Embryonic facial prominence (tissue), 1 donor: ENCODE data around the gene CGA.

Experiments used
- DNase-seq: peaks from one replicate; pipeline ENCODE4 v3.0.0-alpha.2; 2016; ENCODE audit errors: extremely low spot score

CGA gene

DNA sequence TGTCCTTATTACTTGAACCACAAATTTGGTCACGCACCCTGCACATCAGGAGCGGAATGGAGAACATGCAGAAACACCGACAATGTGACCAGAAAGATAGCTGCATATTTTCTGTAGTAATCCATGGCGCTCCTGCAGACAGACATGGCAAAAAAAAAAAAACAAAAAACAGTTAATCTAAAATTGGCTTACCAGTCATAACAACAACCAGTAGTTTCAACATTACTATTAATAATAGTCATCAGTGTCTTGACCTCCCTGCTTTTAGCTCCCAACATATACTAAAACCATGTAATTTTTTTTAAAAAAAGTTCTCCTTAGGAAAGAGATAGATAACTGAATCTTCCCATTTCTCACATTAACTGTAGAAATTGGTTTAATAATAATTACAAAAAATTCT is 6.8 kb downstream of the CGA start:
- DNase-seq, result no peak

DNA sequence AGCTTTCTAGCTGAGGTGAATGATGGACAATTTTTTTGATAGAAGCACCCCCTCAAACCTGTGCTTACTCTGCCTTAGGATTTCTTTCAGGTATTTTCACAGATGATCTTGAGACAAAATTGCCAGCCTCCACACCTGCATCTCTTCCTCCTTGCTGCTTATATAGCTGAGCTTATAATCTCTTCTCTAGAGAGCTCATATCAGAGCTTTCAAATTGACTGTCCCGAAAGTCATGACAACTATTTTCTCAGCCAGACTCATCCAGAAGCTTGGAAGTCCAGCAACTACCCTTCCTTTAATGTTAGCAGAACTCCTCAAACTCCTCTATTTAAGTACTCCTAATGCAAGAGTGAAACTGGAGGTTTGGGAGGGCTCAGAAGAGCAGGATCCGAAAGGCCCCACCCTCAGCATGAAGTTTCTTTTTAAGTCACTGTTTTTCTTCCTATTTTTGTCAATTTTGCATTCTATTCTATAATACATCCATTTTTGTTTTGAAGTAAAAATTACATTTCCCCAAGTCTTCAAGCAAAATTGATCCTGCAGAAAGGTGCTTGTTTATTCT is 12.7 kb downstream of the CGA start:
- no peak for DNase-seq

DNA sequence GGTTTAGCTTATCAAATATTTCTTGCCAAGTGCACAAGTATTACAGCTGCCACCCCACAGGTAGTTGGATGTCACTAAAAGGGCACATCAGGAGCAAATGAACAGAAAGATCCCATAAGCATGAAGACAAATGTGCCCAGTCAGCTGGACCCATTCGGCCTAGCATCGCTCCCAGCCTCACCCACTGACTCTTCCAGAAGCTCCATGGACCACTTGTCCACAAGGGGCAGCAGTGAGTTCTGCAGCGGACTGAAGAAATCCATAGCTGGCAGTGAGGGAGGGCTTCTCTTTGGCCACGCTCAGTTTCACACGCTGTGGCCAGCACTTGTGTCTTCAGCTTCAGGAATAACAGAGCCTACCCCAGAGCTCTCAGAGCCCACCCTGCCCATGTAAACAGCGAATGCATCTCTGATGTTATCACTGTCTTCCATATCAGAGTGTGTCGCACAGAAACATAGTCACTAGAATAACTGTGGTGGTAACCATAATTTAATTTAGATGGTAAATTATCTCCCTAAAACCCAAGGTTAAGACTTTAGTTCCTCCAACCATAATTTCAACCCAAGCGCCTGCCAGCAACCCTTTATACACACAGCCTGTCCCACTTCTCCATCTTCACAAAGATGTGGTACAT is 15.8 kb downstream of the CGA start:
- no peak for DNase-seq

DNA sequence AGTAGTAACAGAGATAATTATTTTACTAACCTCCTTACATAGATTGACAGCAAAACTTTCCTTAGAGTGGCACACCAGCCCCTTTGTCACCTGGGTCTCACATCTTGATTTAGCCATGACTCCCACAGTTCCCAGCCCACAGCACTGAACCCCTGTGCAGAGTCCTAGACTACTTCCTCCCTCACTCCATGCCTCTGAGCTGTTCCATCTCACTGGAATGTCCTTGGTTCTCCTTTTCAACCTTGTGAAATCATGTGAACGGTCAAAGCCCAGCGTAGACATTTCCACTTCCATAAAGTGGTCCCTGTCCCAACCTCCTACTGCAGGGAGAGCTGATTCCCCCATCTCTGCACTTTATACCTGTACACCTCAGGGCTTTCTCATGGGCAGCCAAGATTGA is 19.7 kb downstream of the CGA start:
- no peak for DNase-seq

DNA sequence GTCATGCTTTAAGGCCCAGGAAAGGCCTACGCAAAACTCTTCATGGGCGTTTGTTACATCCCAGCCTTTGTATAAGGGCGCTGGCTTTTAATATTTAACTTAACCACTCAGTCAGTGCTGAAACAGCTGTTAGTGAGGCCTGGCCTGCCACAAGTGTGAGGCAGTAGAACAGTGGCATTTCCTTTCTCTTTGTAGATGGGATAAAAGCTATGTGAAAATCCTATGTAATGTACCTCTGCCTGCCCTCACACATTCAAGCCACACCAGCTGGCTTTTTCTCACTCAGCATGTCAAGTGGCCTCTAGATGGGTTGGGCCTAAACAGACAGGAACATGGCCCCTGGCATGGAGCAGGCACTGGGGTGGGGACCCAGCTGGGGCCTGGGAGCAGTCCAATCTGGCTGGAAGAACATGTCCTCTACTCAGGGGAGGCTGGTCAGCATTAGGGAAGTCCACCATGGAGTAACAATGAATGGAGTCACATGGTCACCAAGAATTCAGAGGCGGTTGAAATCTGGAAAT is 20.7 kb downstream of the CGA start:
- DNase-seq, result no peak

DNA sequence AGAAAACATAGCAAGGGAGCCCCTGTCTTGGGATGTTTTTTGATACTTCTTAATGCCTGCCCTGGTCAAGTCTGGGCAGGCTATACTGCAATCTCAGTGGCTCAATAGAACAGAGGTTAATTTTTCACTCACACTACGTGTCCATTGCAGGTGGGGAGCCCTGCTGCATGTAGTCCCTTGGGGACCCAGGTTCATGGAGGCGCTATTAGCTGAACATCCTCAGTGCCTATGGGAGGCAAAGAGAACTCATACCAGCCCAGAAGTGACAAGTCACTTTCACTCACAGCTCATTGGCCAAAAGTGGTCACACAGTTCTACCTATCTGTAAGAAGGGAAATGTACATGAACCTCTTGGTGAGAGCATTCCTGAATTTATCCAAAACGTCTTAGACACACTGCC is 23.2 kb downstream of the CGA start:
- DNase-seq, result no peak

DNA sequence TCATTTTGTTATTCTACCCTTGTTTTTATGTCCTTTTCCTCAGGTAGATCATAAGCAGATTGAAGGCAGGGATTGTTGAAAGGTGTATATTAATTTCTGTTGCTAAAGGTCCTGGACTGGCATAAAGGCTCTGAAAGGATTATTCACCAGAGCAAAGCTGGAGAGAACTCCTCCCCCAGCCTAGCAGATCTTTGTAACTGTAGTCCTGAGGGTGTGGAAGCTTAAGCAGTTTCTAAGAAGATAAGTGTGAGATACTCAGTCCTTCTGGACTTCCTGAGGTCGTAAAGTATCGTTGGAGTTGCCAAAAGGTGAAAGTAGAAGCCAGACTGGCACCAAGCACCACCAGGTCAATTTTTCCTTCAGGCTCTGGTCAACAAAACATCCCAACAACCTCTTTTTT is 24.2 kb downstream of the CGA start:
- DNase-seq, result no peak

DNA sequence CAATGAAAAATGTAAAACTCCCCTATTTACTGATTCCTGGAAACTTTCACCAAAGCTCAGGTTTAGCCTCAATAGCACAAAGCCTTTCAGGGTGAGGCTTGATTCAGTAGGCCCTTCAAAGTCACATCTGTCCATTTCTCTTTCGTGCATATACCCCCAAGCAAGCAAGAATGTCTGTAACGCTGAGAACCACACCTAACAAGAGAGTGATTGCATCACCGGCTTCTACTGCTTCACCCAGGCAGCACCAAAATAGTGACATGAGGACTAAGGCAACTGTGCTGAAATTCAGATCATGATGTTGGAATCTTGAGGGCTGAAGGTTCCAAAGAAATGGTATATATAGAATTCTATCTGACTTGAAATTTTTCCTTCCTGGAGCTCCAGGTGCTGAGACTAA is 26.1 kb downstream of the CGA start:
- DNase-seq, result no peak

DNA sequence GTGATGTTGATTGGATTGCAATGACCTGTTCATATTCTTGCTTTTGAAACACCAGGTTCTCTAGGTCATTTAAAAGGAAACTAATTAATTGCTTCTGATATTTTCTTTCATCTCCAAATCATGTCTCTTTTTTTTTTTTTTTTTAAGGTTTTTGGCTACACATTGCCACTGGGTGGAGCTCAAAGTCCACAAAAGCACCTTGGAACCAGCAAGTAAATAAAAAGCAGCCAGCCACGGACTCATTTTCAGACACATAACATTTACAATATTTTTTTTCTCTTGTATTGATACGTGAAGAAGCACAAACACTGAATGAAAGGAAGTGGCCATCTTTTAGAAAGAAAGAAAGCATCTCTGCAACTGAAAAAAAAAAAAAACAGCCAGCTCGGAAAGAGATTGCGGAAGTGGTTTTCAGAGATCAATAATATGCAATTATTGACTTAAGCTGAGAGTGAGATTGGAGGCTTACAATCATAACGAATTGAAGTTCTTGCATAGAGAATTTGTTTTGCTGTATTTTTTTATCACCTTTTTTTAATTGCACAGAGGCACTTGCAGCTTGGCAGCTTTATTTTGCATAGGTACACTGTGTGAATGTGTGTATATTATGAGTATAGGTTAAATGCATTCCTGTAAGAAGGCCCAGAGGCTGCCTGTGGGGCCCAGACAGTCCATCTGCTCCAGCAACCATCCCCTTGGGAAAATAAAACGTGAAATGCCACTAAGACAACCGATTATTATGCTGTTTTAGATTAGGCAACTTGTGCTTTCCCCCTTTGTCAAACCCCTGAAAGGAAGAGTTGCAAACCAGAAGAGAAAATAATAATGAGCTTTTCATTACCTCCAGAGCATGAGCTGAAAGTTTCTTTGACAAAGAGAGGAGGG is 28.2 kb downstream of the CGA start:
- DNase-seq, result peak; percentile 26

DNA sequence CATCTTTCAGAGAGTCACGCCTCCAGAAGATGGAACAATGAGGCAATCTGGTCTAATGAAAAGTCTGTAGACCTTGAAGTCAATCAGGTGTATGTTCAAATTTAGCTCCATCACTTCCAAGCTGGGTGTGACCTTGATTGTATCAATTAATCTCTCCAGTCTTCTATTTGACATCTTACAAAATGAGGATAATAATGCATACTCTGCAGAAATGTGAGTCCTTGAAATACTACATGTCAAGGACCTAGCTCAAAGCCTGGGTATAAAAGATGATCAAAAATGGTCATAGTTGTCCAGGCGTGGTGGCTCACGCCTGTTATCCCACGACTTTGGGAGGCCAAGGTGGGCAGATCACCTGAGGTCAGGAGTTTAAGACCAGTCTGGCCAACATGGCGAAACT is 29.8 kb downstream of the CGA start:
- DNase-seq, result no peak

DNA sequence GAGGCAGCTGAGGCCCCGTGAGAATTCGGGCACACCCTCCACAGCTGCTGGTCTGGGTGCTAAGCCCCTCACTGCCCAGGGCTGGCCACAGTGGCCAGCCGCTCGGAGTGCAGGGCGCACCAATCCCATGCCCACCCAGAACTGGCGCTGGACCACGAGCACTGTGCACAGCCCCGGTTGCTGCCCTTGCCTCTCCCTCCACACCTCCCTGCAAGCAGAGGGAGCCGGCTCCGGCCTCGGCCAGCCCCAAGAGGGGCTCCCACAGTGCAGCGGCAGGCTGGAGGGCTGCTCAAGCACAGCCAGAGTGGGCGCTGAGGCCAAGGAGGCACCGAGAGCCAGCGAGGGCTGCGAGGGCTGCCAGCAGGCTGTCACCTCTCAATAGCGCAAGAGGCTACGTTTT is 35.0 kb downstream of the CGA start:
- DNase-seq, result no peak

DNA sequence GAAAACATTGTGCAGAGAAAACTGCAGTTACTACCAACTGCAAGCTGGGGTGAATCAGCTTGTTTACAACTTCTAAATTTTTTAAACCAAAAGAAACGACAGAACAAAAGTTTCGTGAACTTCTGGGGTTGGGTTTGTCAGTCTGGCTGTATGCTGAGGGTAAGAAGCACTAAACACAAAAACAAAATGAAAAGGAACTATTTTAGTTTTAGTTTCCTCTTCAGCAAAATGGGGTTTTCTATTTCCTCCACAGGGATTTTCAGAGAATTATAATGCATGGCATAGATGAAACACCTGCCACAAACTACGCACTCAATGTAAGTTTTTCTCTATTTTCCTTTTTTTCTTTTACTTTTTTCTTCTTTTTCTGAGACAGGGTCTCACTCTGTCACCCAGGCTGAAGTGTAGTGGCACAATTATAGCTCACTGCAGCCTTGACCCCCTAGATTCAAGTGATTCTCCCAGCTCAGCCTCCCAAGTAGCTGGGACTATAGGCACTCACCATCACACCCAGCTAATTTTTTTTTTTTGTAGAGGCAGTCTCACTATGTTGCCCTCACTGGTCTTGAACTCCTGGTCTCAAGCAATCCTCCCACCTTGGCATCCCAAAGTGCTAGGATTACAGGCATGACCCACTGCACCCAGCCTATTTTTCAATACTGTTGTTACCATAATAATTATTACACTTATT is 40.6 kb downstream of the CGA start:
- no peak for DNase-seq

DNA sequence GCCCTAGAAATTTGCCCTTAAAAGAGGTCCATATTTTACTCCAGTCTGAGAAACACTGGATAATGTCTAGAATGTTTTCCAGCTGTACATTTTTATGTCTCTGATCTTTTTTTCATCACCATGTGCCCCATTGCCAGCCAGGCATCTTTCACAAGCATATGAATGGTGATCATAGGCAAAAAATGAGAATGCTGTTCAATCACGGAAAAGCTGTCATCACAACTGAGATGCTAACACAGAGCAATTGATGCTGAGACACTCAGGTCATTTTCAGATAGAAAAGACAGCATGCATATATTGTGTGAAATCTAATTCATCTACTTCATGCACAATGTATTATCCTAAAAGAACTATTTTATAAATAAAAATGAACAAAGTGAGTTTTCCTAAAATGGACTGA is 41.6 kb downstream of the CGA start:
- DNase-seq, result no peak

DNA sequence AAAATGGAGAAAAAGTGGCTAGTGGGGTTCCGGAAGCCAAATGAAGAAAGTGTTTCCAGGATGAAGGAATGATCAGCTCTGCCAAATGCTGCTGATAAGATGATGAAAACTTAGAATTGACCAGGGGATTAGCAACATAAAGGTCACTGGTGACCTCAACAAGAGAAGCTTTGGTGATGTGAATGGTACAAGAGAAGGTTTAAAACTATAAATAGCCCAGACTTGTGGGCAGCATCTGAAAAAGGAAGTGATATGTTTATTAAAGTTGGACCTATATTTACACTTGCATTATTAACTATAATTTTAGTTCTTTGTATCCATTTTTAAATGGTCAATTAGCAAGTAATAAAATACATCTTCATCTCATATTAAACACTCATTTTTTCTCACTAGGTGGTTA is 45.1 kb downstream of the CGA start:
- DNase-seq, result no peak

DNA sequence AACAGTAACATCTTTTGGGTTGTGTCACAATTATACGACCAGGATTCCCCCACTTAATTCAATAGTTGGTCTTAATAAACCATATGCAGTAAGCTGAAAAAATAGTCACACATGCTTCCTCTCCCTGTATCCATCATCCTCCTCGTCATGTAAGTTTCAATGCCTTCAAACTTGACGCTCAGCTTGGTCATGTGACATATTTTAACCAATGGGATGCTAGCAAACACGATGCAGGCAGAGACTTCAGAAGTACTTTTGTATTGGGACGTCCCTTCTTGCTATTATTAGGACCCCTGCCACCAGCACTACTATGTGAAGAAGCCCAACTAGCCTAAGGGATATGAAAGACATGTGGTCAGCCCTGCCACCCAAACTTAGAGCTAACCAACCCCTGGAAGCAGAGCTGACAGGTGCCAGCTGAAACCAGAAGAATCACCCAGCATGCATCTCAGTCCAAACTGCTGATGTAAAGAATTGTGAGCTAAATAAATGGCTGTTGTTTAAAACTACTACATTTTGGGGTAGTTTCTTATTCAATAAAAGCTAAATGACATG is 49.3 kb downstream of the CGA start:
- DNase-seq, result no peak

DNA sequence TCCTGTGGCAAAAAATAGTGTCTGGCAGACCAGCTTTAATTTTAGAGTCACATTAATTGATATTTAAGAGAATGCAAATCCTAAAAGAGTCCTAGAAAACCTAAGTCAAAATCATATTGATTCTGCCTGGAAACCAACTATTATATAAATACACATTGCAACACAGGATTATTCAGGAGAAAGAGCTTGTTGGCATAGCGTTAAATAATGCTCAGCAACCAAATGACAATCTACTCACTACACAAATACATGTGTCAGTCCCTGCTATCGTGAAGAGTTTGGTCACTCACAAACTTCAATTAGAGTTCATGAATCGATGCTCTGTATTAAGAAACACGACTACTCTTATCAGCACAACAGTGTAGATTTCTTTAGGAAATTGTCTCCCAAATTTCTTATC is 54.2 kb downstream of the CGA start:
- DNase-seq, result no peak
